SU-DHL-6 (cell line): Measurements from ENCODE around the gene IFIT2.

Experiments
- CTCF ChIP-seq: fragments of 200-600 bp; sonication (generic); IDR thresholded peaks from one replicate; pipeline ENCODE4 v1.5.1; 2017; ENCODE audit warnings: antibody characterized with exemption, mild to moderate bottlenecking, low read length, moderate library complexity; ENCODE audit not compliant: insufficient read depth, poor library complexity, severe bottlenecking
- EZH2phosphoT487 ChIP-seq: fragments of 200-600 bp; sonication (generic), shearing (Covaris generic); conservative IDR thresholded peaks from 2 replicates; pipeline ENCODE4 v1.6.1; 2018; ENCODE audit warnings: mild to moderate bottlenecking, antibody characterized with exemption, low read length, moderate library complexity, mixed read lengths

- TF ChIP-seq CTCF = no peak
- no peak for TF ChIP-seq EZH2phosphoT487
These were observed 38.0 kb downstream of the IFIT2 start for GRCh38 chr10:89339875-89340274.
